ENCODE data around the gene L3MBTL2.

L3MBTL2 gene

GRCh38 chr22:41206719-41207118 is 1.6 kb downstream of the L3MBTL2 start:
- DNase-seq (ENCODE audit: low read depth in 2 of 2, low spot score in 1 of 2), result no peak

DNA sequence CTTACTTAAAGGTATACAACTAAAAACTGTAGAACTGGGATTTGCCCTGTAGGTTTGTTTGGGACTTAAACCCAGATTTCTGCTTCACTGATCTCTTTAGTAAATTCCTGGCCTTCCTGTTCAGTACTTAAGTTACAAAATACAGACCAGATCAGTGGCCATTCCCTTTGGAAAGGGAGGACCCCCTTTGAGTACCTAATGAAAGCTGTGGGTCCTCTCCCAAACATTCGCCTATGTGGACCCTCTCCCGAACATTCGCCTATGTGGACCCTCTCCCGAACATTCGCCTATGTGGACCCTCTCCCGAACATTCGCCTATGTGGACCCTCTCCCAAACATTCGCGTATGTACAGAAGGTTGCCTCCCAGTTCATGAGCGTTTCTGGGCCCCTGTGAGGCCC is 10.3 kb downstream of the L3MBTL2 start:
- no peak for DNase-seq (ENCODE audit: low read depth in 2 of 2, low spot score in 1 of 2)

GRCh38 chr22:41215926-41216325 is 10.8 kb downstream of the L3MBTL2 start:
- DNase-seq (ENCODE audit: low read depth in 2 of 2, low spot score in 1 of 2), result no peak

GRCh38 chr22:41216984-41217383 is 11.9 kb downstream of the L3MBTL2 start:
- DNase-seq (ENCODE audit: low read depth in 2 of 2, low spot score in 1 of 2), result no peak

DNA sequence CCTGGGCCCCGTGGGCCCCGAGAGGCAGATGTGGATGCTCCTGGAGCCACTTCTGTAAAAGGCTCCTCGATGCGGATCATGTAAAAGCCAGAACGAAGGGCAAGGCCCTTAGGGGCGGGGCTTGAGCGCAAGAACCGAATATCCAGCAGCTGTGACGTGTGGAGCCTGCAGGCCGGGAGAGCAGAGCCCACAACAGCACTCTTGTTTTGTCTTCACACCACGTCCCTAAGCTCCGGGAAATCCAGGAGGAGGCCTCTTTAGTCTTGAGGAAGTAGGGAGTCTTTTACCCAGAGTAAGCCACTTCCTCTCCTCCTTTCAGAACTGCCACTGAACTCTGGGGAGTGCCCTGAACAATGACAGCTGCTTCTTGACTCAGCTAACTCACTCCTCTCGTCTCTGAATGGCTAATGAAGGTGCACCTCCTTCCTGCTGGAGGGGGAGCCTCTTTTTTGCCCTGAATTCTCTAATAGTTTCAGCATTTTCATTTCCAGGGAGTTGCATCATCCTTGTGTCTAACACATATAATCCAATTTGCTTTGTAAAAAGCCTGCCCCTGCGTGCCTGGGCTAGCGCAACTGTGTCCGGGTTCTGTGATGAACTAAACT is 12.5 kb downstream of the L3MBTL2 start:
- DNase-seq (ENCODE audit: low read depth in 2 of 2, low spot score in 1 of 2), result no peak

DNA sequence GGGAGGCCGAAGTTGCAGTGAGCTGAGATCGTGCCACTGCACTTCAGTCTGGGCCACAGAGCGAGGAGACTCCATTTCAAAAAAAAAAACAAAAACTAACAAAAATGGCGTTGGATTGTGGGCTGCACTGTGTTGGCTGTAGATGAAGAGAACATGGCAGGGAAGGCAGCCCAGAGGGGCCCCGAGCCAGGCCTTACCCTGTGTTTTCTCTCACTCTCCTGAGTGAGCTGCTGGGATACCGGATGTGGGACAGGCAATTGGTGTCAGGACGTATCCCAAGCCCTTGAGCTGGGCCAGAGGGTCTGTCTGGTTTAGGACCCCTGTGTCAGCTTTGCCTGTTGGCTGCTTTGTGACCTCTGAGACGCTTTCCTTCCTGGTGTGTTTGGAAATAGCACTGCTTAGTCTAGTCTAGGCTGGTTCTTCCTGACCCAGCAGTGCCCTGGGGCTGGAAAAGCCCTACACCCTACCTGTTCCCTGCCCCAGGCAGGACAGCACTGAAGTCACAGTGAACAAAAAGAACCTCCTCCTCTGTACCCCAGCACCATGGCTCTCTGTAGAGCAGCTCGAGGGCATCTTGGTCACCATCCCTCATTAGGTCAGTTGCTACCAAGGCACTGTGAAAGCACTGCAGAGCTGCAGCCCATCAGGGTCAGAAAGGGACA is 17.9 kb downstream of the L3MBTL2 start:
- no peak for DNase-seq (ENCODE audit: low read depth in 2 of 2, low spot score in 1 of 2)

- DNase-seq (ENCODE audit: low read depth in 2 of 2, low spot score in 1 of 2), result no peak
These were observed 18.4 kb downstream of the L3MBTL2 start for GRCh38 chr22:41223535-41223934.

DNA sequence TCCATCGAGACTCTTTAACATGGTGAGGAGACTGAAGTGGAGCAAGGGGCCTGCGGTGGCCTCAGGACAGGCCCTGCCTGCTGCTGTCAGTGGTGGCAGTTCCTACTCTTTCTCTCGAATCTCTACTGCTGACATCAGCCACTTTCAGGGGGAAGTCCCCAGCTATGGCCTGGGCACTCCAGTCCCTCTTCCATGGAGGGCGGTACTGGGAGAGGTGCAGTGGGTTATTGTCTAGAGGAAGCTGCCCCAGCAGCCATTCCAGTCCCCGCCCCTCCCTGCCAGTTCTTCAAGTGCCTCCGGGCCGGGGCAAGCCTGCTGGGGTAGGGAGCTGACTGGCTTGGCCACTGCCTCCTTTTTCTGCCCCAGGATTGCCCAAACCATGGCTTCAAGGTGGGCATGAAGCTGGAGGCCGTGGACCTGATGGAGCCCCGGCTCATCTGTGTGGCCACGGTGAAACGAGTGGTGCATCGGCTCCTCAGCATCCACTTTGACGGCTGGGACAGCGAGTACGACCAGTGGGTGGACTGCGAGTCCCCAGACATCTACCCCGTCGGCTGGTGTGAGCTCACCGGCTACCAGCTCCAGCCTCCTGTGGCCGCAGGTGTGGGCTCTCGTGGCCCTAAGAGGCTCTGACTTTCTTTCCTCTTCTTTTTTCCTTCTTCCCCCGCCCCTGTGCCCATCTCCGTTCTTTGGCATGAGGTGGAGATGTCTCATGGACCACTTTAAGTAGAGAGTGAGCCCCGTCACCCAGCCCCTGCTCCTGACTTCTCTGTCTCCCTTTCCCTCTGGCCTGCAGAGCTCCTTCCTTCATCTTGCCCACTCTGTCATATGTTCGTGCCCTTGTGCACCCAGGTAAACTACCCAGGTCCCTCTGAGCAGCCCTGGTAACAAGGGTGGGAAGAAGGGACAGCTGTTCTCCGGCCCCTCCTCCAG is 21.9 kb downstream of the L3MBTL2 start:
- DNase-seq (ENCODE audit: low read depth in 2 of 2, low spot score in 1 of 2), result no peak

GRCh38 chr22:41229215-41229614 is 24.1 kb downstream of the L3MBTL2 start:
- no peak for DNase-seq (ENCODE audit: low read depth in 2 of 2, low spot score in 1 of 2)

DNA sequence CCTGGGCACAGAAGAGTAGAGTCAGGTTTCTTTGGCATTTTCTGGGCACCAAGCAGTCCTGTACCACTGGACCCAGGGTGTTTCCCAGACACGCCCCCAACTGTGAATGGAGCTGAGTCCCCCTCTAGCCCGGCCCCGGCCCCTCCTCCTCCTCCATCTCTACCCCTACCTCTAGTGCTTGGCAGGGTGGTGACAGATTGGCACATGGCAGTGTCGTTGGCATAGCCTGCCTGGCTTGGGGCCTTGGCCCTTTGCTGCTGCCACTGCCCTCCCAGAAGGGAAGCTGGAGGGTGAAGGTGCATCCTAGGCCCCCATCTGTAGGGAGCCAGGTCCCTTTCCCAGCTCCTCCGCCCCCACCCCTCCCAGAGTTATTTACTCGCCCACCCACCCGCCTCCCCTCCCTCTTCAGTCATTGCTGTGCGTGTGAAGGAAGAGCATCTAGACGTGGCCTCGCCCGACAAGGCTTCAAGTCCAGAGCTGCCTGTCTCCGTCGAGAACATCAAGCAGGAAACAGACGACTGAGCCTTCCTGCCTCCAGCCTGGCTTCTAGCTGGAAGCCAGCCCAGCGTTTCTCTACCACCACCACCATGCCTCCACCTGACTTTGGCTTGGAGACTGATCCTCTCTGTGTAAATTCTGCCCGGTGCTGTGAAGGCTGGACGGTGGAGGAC is 24.8 kb downstream of the L3MBTL2 start:
- no peak for DNase-seq (ENCODE audit: low read depth in 2 of 2, low spot score in 1 of 2)

DNA sequence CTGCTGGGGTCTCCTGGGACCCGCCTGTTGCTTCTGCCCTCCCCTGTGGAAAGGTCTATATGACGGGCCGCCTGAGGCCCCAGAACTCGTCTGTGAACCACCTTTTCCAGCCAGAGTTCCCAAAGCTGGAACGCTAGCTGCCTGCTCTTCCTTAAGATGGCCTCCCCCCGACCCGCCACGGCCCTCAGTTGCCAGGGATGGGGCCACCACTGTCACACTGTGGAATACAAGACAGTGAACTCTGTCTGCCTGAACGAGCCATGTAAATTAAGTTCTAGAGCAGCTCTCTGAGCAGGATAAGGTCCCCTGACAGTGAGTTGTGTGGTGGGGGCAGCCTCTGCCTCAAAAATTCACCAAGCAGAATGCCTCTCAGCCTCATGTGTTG is 25.3 kb downstream of the L3MBTL2 start:
- no peak for DNase-seq (ENCODE audit: low read depth in 2 of 2, low spot score in 1 of 2)

GRCh38 chr22:41231369-41231768 is 26.3 kb downstream of the L3MBTL2 start:
- DNase-seq (ENCODE audit: low read depth in 2 of 2, low spot score in 1 of 2), result no peak

- no peak for DNase-seq (ENCODE audit: low read depth in 2 of 2, low spot score in 1 of 2)
These were observed 29.9 kb downstream of the L3MBTL2 start for GRCh38 chr22:41234815-41235695.

- no peak for DNase-seq (ENCODE audit: low read depth in 2 of 2, low spot score in 1 of 2)
These were observed 32.1 kb downstream of the L3MBTL2 start for GRCh38 chr22:41237036-41237706.

DNA sequence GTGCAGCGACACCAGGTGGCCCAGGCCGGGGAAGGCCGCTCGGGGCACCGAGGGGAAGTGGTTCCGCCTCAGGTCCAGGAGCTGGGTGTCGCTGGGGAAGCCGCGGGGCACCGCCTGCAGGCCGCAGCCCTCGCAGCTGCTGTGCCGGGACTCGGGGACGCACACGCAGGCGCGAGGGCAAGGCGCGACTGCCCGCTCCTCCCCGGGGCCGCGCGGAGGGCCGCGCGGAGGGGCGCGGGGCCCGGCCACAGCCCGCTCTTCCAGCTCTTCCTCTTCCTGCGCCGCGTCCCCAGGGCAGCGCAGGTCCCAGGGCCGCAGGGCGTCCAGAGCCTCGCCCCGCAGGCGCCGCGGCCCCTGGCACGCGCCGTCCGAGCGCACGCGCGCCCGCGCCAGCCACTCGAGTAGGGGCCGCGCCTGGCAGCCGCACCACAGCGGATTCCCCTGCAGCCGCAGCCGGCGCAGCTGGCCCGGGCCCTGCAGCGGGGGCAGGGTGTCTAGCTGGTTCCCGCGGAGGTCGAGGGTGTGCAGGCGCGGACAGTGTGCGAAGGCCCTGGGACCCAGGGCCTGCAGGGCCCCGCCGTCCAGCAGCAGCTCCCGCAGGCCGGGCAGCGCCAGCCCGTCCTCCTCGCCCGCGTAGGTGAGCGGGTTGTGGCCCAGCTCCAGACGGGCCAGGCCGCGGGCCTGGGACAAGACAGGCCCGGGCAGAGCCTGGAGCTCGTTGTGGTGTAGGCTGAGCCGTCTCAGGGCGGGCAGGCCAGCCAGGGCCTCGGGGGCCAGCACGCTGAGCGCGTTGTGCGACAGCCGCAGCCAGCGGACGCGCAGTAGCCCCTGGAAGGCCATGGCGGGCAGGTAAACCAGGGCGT is 32.8 kb downstream of the L3MBTL2 start:
- DNase-seq (ENCODE audit: low read depth in 2 of 2, low spot score in 1 of 2), result peak; percentile 43 to 56

GRCh38 chr22:41238570-41239442 is 33.7 kb downstream of the L3MBTL2 start:
- no peak for DNase-seq (ENCODE audit: low read depth in 2 of 2, low spot score in 1 of 2)

DNA sequence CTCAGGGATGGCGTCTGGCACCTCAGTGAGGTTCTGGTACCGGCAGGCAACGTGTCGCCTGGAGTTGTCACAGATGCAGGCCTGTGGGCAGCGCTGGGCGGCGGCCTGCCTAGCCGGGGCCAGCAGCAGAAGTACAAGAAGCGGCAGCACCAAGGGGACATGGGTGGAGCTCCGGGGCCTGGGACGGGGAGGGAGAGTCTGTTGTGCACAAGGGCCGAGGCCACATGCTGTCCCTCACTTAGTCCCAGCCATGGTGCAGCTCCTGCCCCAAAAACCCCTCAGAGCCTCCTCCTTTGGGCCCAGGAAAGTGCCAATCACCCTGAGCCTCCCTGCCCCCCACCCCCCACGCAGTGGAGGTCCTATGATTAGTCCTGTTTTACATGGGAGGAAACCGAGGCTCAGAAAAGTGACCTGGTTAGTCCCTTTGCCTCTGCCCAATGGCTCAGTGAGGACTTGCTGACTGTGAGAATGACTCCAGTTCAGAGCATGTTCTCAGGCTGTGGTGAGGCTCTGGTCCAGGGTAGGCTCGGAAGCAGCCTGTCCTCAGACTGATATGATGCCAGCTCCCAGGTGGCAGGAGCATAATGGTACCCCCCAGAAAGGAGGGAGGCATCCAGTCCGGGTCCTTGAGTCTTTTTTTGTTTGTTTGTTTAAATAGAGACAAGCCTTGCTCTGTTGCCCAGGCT is 34.5 kb downstream of the L3MBTL2 start:
- no peak for DNase-seq (ENCODE audit: low read depth in 2 of 2, low spot score in 1 of 2)
